ENCODE measurements around the gene CTNND2.

The CTNND2 gene

DNA sequence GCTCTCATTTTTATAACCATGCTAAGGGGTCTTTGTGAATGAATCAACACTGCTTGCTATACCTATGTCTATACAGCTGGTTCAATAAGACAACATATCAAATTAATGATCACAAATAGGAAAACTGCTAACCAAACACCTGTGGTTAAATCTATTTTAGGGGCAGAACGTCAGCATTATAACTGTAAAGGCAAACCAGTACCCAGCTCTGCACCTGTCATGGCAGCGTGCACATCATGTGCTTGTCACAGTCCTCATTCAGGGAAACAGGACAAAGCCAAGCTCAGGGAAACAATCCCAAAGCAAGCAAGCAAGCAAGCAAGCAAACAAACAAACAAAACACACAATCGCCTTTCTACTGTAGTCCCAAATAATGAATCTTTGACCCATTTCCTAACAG lies 865.5 kb downstream of the CTNND2 start:
- TF ChIP-seq CTCF (conservative IDR thresholded peaks at IDR 0.05; ENCODE audit: low read depth, low read length): no peak
- H3K4me3 ChIP-seq (ENCODE audit: low read length): no peak overlapping the region

DNA sequence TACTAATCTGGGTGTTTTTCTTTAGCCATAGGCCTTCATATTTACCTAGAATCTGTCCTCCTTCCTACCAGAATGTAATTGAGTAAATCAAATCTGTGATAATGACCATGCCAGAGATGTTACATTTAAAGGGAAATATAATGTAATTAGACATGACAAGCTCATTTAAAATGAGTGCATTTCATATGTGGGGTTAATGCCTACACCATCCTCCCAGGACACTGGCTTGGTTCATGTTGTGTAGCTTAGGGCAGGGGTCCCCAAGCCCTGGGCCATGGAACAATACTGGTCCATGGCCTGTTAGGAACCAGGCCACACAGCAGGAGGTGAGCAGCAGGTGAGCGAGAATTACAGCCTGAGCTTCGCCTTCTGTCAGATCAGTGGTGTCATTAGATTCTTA lies 866.3 kb downstream of the CTNND2 start:
- no peak for TF ChIP-seq CTCF (conservative IDR thresholded peaks at IDR 0.05; ENCODE audit: low read depth, low read length)
- DNase-seq (ENCODE audit: low read depth): no peak
- no peak overlapping the region for H3K4me3 ChIP-seq (ENCODE audit: low read length)

More for the DNA sequence above, 865.5 kb downstream of the CTNND2 start:
- no peak for DNase-seq (ENCODE audit: low read depth)

DNA sequence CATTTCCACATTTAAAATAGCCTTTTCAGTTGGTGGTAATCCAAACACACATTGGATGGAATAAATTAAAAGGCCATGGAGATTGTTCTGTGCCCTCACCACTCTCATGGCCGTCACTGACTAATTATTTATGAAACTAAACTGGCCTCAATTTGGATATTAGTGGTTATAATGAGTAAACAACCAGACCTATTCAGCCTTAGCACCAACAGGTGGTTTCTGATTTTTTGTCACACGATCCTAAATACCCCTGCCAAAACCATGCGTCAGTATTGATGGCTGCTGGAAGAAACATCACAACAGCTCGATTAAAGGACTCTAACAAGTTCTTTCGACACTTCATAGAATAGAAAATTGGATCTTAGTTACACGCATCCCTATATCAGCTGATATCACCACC lies 867.2 kb downstream of the CTNND2 start:
- no peak for DNase-seq (ENCODE audit: low read depth)
- TF ChIP-seq CTCF (conservative IDR thresholded peaks at IDR 0.05; ENCODE audit: low read depth, low read length): no peak
- no peak overlapping the region for H3K4me3 ChIP-seq (ENCODE audit: low read length)

DNA sequence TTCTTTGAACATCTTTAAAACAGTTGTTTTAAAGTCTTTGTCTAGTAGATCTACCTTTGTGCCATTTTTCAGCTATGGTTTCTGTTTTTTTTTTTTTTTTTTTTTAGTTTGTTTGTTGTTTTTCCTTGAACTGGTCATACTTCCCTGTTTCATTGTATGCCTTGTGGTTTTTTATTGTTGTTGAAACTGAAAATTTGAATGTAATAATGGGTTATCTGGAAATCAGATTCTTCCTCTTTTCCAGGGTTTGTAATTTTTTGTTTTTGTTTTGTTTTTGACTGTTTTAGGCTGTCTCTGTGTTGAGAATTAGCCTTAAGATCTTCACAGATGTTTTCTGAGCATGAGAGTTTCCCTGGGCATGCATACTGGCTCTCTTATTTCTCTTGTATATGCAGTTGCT lies 873.6 kb downstream of the CTNND2 start:
- TF ChIP-seq CTCF (conservative IDR thresholded peaks at IDR 0.05; ENCODE audit: low read depth, low read length): no peak

GRCh38 chr5:11027660-11028059 lies 876.6 kb downstream of the CTNND2 start:
- DNase-seq (ENCODE audit: low read depth): no peak
- TF ChIP-seq CTCF (conservative IDR thresholded peaks at IDR 0.05; ENCODE audit: low read depth, low read length): no peak
- H3K4me3 ChIP-seq (ENCODE audit: low read length): no peak overlapping the region

More for the DNA sequence above, 873.6 kb downstream of the CTNND2 start:
- H3K4me3 ChIP-seq (ENCODE audit: low read length): no peak overlapping the region
- no peak for DNase-seq (ENCODE audit: low read depth)

GRCh38 chr5:11026543-11026942 lies 877.7 kb downstream of the CTNND2 start:
- H3K4me3 ChIP-seq (ENCODE audit: low read length): no peak overlapping the region
- no peak for DNase-seq (ENCODE audit: low read depth)
- TF ChIP-seq CTCF (conservative IDR thresholded peaks at IDR 0.05; ENCODE audit: low read depth, low read length): no peak

DNA sequence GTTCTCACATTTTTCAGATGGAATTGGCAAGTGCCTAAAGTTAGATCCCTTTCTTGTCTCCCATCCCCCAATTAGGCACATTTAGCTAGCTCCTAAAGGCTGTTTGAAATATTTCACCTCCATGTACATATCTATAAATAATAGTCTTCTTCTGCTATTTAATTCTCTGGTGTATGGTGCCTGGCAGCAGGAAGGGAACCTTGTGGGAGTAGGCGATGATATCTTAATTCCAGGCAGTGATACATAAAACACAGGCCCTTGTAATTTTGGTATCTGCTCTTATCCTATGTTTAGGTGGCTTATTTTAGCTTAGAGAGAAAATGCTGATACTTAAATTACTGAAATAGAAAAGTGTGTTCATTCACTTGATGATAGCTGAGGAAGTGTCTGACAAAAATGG lies 880.3 kb downstream of the CTNND2 start:
- no peak for TF ChIP-seq CTCF (conservative IDR thresholded peaks at IDR 0.05; ENCODE audit: low read depth, low read length)
- no peak for DNase-seq (ENCODE audit: low read depth)
- no peak overlapping the region for H3K4me3 ChIP-seq (ENCODE audit: low read length)

Data from retinal pigment epithelial cell (primary cell).